GM12873 (cell line): Measurements from ENCODE around the gene MYCBPAP.

Experiments
- CTCF ChIP-seq: IDR thresholded peaks from 2 replicates; pipeline ENCODE4 v1.5.1; 2012; ENCODE audit warnings: low read depth, mild to moderate bottlenecking, moderate library complexity, low read length, control low read depth; ENCODE audit not compliant: insufficient read depth; ENCODE audit errors: missing control alignments

Gene MYCBPAP

GRCh38 chr17:50468304-50469207, 39.7 kb upstream of the MYCBPAP start, which contains the start of gene CHAD:
Gene CHAD (minus strand): TSS chr17:50468880. CDS start chr17:50468813, 67 bp downstream.
- no peak for TF ChIP-seq CTCF

GRCh38 chr17:50469208-50469605, 39.0 kb upstream of the MYCBPAP start:
- TF ChIP-seq CTCF = no peak

GRCh38 chr17:50469671-50470305, 38.5 kb upstream of the MYCBPAP start:
- no peak for TF ChIP-seq CTCF

- no peak for TF ChIP-seq CTCF
Observed at GRCh38 chr17:50470426-50470825, 37.8 kb upstream of the MYCBPAP start.

- TF ChIP-seq CTCF = no peak
Observed at GRCh38 chr17:50471009-50471905, 37.0 kb upstream of the MYCBPAP start.

- TF ChIP-seq CTCF = no peak
Observed at GRCh38 chr17:50472286-50472685, 36.0 kb upstream of the MYCBPAP start.
